Hematopoietic multipotent progenitor cell treated with erythropoietin and hydrocortisone succinate and interleukin-3 and kit ligand, for 17 days (in vitro differentiated cells): ENCODE measurements around the gene CREB3.
A peak's percentile ranks its signal among the peaks of the same experiment; 100 is the strongest.

Source experiments
- DNase-seq: peaks from one replicate; pipeline ENCODE4 v3.0.0-alpha.2; 2015; ENCODE audit warnings: low spot score

Gene CREB3

DNA sequence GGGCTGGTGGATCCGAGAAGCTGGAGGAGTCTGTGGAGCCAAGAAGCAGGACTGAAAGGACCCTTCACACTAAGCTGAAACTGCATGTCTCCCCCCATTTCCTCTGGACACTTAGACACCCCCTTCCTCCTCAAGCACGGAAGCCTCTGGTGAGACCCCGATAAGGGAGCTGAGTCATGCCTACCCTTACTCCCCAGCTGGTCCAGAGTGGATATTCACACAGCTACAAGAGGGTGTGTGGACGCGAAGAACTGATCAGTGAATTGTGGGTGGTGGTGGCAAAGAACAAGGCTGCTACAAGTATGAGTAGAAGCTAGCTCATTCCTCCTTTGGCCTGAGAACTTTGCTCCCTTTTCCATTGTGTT, 4.8 kb upstream of the CREB3 start:
- peak; percentile 28 for DNase-seq

- DNase-seq = peak; percentile 42
Measured at GRCh38 chr9:35728041-35728971, 4.2 kb upstream of the CREB3 start.

DNA sequence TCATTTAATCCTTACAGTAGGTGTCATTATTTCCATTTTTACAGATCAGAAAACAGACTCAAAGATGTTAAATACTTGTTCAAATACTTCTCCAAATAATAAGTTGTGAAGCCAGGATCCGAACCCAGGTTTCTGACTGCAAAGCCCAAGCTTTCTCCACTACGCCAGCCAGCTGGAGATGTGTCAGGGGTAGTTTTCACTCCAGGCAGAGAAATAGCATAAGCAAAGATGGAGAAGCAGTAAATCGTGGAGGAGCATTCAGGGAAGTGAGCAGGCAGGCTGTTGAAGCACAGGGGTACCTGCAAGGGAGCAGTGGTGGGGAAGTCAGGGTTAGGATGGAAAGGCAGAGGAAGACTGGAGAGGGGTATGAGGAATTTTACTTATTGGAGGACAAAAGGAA, 3.4 kb upstream of the CREB3 start:
- DNase-seq = no peak

DNA sequence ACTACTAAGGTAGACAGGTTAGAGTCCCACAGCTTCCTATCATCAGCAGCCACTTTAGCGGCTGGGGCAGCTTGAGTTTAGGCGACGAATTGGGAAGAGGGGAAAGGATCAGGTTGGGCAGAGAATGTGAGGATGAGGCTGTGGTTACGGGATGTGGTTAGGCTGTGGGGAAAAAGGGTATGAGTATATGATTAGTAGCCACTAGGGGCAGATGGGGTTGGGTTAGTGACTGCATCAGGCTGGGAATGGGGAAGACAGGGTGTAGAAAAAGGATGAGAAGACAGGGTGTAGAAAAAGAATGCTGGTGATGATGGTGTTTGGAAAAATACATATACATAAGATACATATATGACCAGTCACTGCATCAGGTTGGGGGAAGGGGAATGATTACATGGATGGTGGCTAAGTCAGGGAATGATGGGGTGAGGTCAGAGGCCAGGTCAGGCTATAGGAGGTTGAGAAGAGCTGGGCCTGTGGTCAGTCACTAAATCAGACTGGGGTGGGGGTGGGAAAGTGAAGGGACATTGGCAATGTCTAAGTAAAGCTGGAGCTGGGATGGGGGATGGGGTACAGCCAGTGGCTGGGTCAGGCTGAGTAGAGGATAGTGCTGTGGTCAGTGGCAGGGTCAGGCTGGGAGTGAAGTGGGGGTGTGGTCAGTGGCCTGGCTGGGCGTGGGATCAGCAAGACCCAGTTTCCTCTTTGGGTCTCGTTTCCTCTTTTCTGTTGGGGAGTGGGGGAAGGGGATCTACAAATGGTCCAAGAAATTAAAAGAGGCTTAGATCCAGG, 2.6 kb upstream of the CREB3 start:
- DNase-seq = peak; percentile 73

- peak; percentile 17 for DNase-seq
Measured at GRCh38 chr9:35730486-35730854, 2.0 kb upstream of the CREB3 start.

DNA sequence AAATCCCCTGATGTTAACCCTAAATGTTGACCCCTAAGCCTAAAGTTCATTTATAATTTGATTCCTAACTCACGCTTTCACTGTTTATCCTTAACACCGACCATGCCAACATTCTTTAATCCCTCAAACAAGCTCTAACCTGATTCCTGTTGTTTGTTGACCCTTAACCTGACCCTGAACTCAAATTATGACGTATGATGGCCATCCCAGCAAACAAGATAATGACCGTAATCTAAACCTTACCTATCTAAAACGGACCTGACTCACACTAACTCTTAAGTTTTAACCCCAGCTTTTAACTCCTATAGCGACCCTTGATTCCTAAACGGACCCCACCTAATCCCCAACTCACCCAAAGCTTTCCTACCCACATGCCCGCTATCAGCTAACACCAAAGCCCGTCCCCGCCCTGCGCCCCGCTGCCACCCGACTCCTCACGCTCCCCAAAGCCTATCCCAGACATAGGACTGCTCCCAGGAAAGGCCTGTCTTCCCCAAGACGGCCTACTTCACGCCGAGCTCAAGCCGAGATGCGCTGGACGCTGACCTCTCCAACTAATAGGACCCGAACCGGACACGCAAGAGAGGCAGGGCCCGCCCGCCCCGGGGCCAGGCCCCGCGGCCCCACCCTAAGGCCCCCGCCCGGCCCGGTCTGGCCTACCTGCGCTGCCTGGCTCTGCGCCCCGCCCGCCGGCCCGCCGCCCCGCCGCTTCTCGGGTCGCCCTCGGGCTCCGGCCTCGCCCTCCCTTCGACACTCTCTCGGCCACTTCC, 866 bp upstream of the CREB3 start:
- DNase-seq = no peak

GRCh38 chr9:35732800-35733541, 505 bp downstream of the CREB3 start:
- DNase-seq = peak; percentile 49

DNA sequence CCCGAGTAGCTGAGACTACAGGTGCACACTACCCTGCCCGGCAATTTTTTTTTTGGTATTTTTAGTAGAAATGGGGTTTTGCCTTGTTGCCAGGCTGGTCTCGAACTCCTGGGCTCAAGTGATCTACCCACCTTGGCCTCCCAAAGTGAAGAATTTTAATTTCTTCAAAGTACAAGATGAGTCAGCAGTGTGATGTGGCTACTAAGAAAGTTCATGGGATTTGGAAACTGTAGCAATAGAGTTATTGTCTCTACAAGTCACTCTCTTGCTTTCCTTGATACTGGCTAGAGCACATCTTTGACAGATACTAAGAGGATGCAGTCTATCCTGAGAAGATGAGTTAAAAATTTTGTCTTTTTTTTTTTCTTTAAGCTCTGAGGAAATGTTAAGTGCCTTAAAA, 1.6 kb downstream of the CREB3 start:
- no peak for DNase-seq

- DNase-seq = peak; percentile 80
Measured at GRCh38 chr9:35736201-35736633, 3.8 kb downstream of the CREB3 start.

DNA sequence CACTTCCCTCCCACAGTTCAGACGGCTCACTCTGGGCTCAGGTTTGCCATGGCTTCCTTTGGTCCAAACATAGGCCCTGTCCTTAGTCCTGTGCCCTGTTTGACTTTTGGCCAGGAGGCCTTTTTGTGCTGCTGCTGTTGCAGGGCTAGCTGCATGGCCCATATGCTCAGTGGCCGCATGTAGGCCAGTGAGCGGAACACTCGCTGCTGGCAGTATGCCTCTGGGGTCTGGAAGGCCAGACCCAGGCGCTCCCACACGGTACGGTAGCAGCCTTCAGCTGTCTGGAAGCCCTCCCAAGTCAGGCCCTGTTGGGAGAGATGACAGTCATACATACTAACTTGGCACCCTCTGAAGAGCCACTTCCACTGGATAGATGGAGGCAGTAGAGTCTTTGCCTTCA, 4.7 kb downstream of the CREB3 start:
- no peak for DNase-seq

DNA sequence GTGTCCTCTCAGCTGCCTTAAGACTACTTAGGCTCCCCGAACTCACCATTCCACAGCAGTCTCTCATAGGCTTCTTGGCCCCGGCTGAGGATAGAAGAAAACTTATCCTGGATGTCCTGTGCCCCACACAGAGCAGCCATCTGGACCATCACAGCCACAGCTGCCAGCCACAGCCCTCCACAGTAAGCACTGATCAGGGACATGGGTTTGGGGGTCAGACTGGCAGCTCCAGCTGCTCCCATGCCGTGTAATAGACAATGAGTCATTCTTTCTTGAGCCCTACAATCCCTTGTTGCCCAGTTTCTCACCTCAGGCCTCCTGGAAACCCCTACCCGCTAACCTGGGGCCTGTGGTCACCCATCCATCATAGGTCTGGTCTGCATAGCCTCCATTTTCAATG, 5.7 kb downstream of the CREB3 start:
- no peak for DNase-seq

DNA sequence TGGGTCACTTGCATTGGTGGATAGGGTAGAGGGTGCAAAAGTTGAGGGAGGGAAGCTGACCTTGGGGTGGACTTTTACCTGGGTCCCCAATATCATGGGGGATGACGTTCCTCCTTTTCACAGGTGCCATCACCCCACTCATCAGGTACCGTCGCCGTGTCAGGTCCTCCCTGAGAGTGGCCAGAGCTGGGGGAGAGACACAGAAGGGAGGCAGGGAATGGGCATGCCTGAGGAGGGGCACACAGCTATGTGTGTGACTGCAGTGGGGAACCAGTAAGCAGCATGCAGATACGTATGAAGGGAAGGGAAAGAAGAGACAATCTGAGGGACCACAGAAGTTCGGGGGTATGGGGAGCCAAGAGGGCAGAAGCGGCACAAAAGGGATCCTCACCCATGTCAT, 6.5 kb downstream of the CREB3 start:
- DNase-seq = no peak

DNA sequence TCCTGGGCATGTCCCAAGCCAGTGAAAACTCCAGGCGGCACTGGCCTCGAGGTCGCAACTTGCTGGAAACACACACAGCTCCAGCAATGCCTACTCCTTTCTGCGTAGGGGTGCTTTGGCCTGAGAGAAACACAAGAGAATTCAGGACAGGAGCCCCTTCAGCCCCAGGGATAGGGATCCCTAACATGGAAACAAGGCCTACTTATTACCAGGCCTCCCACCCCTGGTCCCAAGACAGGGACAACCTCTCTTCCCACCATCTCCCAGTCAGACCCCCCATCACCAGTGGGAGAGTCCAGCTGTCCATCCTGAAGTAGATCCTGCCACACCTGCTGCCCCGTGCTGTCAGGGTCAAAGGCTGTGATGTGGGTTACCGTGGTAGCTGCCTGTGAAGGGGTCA, 7.8 kb downstream of the CREB3 start:
- DNase-seq = no peak

DNA sequence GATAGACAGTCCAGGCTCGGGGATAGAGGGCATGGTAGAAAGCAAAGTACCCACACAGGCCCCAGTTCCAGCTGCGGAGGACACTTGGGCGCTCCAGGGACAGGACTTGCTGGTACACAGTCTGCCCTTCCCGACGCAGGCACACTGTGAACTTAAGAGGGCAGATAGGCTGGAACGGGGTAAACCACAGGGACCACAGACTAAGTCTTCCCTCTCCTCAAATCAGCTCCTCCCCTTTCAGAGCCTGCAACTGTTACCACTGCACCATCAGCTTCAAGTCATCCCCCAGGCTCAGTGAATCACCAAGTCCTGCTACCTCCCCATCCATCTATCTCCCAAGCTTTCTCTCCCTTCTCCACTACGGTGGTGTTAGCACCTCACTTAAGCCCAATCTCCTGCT, 9.3 kb downstream of the CREB3 start:
- DNase-seq = no peak

- no peak for DNase-seq
Measured at GRCh38 chr9:35743452-35743851, 11.0 kb downstream of the CREB3 start.

- DNase-seq = no peak
Measured at GRCh38 chr9:35743880-35744518, 11.5 kb downstream of the CREB3 start.

GRCh38 chr9:35745569-35745968, 13.1 kb downstream of the CREB3 start:
- DNase-seq = no peak

DNA sequence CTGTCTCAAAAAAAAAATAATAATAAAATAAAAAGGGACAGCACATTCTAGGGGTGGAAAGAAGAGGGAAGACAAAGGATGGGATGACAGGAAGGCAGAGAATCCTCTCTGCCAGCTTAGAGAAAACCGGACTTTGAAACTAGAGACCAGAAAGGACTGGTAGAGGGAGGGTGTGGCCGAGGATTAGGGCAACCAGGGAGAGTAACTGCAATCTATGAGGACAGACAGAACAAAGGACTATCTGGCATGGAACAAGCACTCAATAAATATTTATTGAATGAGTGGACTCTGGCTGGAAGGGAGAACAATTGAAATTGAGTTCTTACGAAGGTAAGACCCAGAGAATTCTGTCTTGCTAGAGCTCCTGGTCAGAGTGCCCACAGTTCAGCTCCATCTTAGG, 14.1 kb downstream of the CREB3 start:
- no peak for DNase-seq

- no peak for DNase-seq
Measured at GRCh38 chr9:35748242-35748857, 15.9 kb downstream of the CREB3 start.

DNA sequence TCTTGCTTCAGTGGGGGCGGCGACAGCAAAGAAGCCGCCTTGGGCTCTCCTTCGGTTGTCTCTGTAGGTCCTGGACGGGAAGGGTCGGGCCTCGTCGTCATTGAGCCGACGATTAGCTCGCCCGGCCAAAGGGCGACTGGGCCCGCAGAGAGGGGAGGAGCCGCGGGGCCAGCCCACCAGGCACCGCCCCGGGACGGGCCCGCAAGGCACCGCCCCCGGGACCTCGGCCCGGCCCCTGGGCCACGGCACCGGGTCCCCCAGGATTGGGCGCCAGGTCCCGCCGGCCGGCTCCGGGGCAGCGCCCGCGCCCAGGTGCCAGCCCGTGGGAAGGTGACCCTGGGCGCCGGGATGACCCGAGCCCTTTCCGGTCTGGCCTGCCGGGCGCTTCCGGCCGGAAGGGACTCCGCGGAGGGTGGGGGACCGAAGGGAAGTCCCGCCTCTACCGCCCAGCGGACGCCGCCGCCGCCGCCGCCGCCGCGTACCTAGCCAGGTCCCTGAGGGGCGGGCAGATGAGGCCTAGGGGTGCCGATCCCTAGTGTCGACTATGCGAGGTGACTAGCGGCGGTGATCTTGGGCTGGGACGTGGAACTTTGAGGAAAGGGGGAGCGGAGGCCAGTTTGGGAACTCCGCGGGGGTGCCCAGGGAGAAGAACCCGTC, 16.5 kb downstream of the CREB3 start, which contains the start of the genes GBA2 and RGP1:
Gene GBA2, minus strand, starts transcription at position 371 of the 657 bp plus-strand sequence. CDS start 524 bp downstream, outside the sequence.
Gene RGP1, plus strand, starts transcription at position 430 of the 657 bp plus-strand sequence. CDS start 469 bp downstream, outside the sequence.
- DNase-seq = peak; percentile 73
